ENCODE data around the gene NMNAT1.

GRCh38 chr1:9922342-9922741 lies 20.9 kb upstream of the NMNAT1 start:
- TF ChIP-seq, protein P1, sequence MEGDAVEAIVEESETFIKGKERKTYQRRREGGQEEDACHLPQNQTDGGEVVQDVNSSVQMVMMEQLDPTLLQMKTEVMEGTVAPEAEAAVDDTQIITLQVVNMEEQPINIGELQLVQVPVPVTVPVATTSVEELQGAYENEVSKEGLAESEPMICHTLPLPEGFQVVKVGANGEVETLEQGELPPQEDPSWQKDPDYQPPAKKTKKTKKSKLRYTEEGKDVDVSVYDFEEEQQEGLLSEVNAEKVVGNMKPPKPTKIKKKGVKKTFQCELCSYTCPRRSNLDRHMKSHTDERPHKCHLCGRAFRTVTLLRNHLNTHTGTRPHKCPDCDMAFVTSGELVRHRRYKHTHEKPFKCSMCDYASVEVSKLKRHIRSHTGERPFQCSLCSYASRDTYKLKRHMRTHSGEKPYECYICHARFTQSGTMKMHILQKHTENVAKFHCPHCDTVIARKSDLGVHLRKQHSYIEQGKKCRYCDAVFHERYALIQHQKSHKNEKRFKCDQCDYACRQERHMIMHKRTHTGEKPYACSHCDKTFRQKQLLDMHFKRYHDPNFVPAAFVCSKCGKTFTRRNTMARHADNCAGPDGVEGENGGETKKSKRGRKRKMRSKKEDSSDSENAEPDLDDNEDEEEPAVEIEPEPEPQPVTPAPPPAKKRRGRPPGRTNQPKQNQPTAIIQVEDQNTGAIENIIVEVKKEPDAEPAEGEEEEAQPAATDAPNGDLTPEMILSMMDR (IDR thresholded peaks at IDR 0.05), result no peak
- TF ChIP-seq POLR2AphosphoS5 (IDR thresholded peaks at IDR 0.05) (no peak), POLR2A (IDR thresholded peaks at IDR 0.05) (no peak)
